Mesendoderm (in vitro differentiated cells): ENCODE measurements around the gene BMPER.

Experiments
- DNase-seq: peaks from one replicate; pipeline ENCODE4 v3.0.0; 2013
- H2AK5ac ChIP-seq: 2 replicates; pipeline ENCODE4 v1.6.1; 2013; ENCODE audit warnings: low read length, inconsistent platforms
- H2BK120ac ChIP-seq: 2 replicates; pipeline ENCODE4 v1.6.1; 2013; ENCODE audit warnings: low read depth, mild to moderate bottlenecking, low read length, moderate library complexity, mixed read lengths
- H2BK15ac ChIP-seq: replicated peaks from 2 replicates; pipeline ENCODE4 v1.6.1; 2013; ENCODE audit warnings: low read depth, mild to moderate bottlenecking, moderate library complexity
- H2BK5ac ChIP-seq: 2 replicates; pipeline ENCODE4 v1.6.1; 2013; ENCODE audit warnings: low read length, inconsistent platforms
- H3K18ac ChIP-seq: 2 replicates; pipeline ENCODE4 v1.6.1; 2013; ENCODE audit warnings: mild to moderate bottlenecking, low read length, mixed read lengths
- H3K23ac ChIP-seq: one replicate; pipeline ENCODE4 v1.6.1; 2013; ENCODE audit warnings: low read length
- H3K27ac ChIP-seq: 2 replicates; pipeline ENCODE4 v1.5.1; 2013; ENCODE audit warnings: low read depth, mild to moderate bottlenecking, inconsistent platforms, low read length, moderate library complexity
- H3K27me3 ChIP-seq: 2 replicates; pipeline ENCODE4 v1.6.1; 2013; ENCODE audit warnings: low read length, control low read depth, mild to moderate bottlenecking, inconsistent platforms; ENCODE audit not compliant: insufficient read depth, poor library complexity
- H3K36me3 ChIP-seq: 2 replicates; pipeline ENCODE4 v1.6.1; 2013; ENCODE audit warnings: low read length, inconsistent platforms; ENCODE audit not compliant: control insufficient read depth, insufficient read depth
- H3K4ac ChIP-seq: one replicate; pipeline ENCODE4 v1.6.1; 2013; ENCODE audit warnings: low read depth, mild to moderate bottlenecking, low read length, moderate library complexity
- H3K4me1 ChIP-seq: 2 replicates; pipeline ENCODE4 v1.6.1; 2013; ENCODE audit warnings: low read depth, low read length, inconsistent platforms; ENCODE audit not compliant: control insufficient read depth
- H3K4me2 ChIP-seq: 2 replicates; pipeline ENCODE4 v1.6.1; 2013; ENCODE audit warnings: low read length
- H3K4me3 ChIP-seq: 2 replicates; pipeline ENCODE4 v1.5.1; 2013; ENCODE audit warnings: mild to moderate bottlenecking, low read length
- H3K56ac ChIP-seq: one replicate; pipeline ENCODE4 v1.6.1; 2013; ENCODE audit warnings: low read length
- H3K79me1 ChIP-seq: 2 replicates; pipeline ENCODE4 v1.6.1; 2013; ENCODE audit warnings: low read length, inconsistent platforms
- H3K79me2 ChIP-seq: 2 replicates; pipeline ENCODE4 v1.6.1; 2013; ENCODE audit warnings: mild to moderate bottlenecking, low read length; ENCODE audit not compliant: control insufficient read depth, insufficient read depth
- H3K9ac ChIP-seq: 2 replicates; pipeline ENCODE4 v1.6.1; 2013; ENCODE audit warnings: low read length, inconsistent platforms
- H4K5ac ChIP-seq: one replicate; pipeline ENCODE4 v1.6.1; 2013; ENCODE audit warnings: low read length
- H4K8ac ChIP-seq: one replicate; pipeline ENCODE4 v1.6.1; 2013; ENCODE audit warnings: low read depth, mild to moderate bottlenecking, control low read depth, low read length, moderate library complexity
- WGBS: extraction: QIAGEN DNeasy Blood & Tissue Kit; methylation state at CpG from one replicate; pipeline ENCODE4 v1.1.7; 2013; ENCODE audit warnings: low lambda C conversion rate, missing lambda C conversion rate; ENCODE audit not compliant: insufficient coverage; ENCODE audit errors: extremely low coverage; 5-methylcytosine and 5-hydroxymethylcytosine counted together

The BMPER gene

GRCh38 chr7:33870120-33870519 is 35.2 kb upstream of the BMPER start:
- H3K18ac ChIP-seq = no peak overlapping the region
- no peak overlapping the region for H3K4ac ChIP-seq
- H2AK5ac ChIP-seq = no peak overlapping the region
- no peak overlapping the region for H3K56ac ChIP-seq
- H3K27me3 ChIP-seq = no peaks in the 10 kb centered on the region
- no peak for DNase-seq
- no CpG with 5 or more reads among the region's 3 CpGs for WGBS
- no peaks in the 10 kb centered on the region for H3K79me1 ChIP-seq
- no peak overlapping the region for H3K4me3 ChIP-seq
- H3K4me1 ChIP-seq = peaks cover 8% of the 10 kb centered on the region
- no peak overlapping the region for H3K23ac ChIP-seq
- H2BK15ac ChIP-seq = no peak overlapping the region
- H4K5ac ChIP-seq = no peak overlapping the region
- H2BK120ac ChIP-seq = no peak overlapping the region
- no peak overlapping the region for H3K27ac ChIP-seq
- H4K8ac ChIP-seq = no peak overlapping the region
- no peak overlapping the region for H3K9ac ChIP-seq
- H3K79me2 ChIP-seq = no peaks in the 10 kb centered on the region
- H3K36me3 ChIP-seq = no peaks in the 10 kb centered on the region
- H2BK5ac ChIP-seq = no peak overlapping the region
- H3K4me2 ChIP-seq = no peak overlapping the region

DNA sequence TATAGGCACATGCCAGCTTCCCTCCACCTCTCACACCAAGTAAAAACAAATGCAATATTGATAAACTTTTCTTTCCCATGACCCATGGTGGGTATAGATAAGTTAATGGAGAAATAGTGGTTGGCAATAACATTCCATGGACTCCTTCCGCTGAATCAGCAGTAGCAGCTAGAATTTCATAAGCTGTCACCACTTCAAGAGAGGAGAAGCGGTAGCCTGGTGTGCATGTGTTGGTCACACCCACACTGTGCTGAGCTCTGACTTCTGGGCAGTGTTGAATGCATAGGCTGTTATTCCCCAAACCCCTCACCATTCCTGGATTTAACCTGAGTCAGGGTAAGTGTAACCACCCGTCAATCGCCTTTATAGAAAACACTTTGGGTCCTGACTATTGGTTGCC is 32.5 kb upstream of the BMPER start:
- no peaks in the 10 kb centered on the region for H3K79me1 ChIP-seq
- H4K8ac ChIP-seq = no peak overlapping the region
- H3K23ac ChIP-seq = no peak overlapping the region
- H2BK120ac ChIP-seq = no peak overlapping the region
- no peaks in the 10 kb centered on the region for H3K79me2 ChIP-seq
- H2AK5ac ChIP-seq = no peak overlapping the region
- no peaks in the 10 kb centered on the region for H3K36me3 ChIP-seq
- DNase-seq = no peak
- H3K4me3 ChIP-seq = no peak overlapping the region
- no peak overlapping the region for H3K9ac ChIP-seq
- H3K18ac ChIP-seq = no peak overlapping the region
- no peak overlapping the region for H4K5ac ChIP-seq
- no peak overlapping the region for H3K56ac ChIP-seq
- no peaks in the 10 kb centered on the region for H3K27me3 ChIP-seq
- no CpG with 5 or more reads among the region's 4 CpGs for WGBS
- peaks cover 8% of the 10 kb centered on the region for H3K4me1 ChIP-seq
- no peak overlapping the region for H2BK15ac ChIP-seq
- no peak overlapping the region for H3K27ac ChIP-seq
- H3K4ac ChIP-seq = no peak overlapping the region
- H3K4me2 ChIP-seq = no peak overlapping the region
- no peak overlapping the region for H2BK5ac ChIP-seq

DNA sequence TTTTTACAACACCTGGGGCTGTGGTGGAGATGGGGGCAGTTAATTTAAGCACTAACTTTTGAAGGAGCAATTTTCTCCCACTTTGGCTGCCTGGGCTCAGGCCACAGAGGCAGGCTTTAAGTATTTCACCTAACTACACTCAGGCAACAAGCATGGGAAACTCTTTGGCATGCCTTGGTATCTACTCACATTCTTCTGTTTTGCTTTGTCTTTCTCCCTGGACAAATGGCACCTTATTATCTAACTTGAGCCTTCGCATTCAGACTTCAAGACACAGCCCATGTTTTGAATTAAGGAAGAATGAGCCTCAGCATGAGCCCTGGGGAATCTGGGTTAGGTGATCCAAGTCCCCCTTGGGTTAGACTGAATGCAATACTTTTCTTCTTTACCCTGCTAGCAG is 31.8 kb upstream of the BMPER start:
- Histone ChIP-seq H3K36me3 (no peaks in the 10 kb centered on the region), H3K23ac (no peak overlapping the region), H4K8ac (no peak overlapping the region), H3K79me2 (no peaks in the 10 kb centered on the region), H3K27me3 (no peaks in the 10 kb centered on the region), H2BK5ac (no peak overlapping the region), H3K9ac (no peak overlapping the region), H2AK5ac (no peak overlapping the region), H2BK15ac (no peak overlapping the region), H2BK120ac (no peak overlapping the region), H3K4me3 (no peak overlapping the region), H3K27ac (no peak overlapping the region), H4K5ac (no peak overlapping the region), H3K18ac (peak overlapping the region; percentile 7), H3K4me2 (no peak overlapping the region), H3K56ac (no peak overlapping the region), H3K79me1 (no peaks in the 10 kb centered on the region), H3K4me1 (peaks cover 8% of the 10 kb centered on the region), H3K4ac (no peak overlapping the region)
- DNase-seq = peak; percentile 72
- no CpG with 5 or more reads among the region's 1 CpG for WGBS

- no CpG with 5 or more reads among the region's 4 CpGs for WGBS
- no peak overlapping the region for H3K4me3 ChIP-seq
These were observed 31.2 kb upstream of the BMPER start for GRCh38 chr7:33873981-33874750.

DNA sequence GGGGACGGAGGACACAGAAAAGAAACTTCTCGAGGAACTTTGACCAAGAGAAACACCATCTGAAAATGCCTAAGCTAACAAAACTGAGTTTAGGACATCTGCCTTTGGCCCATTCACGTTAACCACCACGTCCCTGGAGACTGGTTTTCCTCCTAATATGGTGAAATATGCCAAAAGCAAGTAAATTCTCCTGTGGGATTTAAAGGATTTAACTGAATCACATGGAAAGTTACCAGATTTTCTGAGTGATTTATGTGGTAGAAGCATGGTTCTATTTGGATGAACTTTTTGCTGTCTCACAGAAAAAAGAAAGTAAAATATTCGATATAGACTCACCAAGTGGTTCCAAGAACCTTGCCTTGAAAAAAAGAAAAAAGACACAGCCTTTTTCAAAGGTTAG is 30.4 kb upstream of the BMPER start:
- no peak overlapping the region for H3K4me3 ChIP-seq
- H4K5ac ChIP-seq = no peak overlapping the region
- no peak overlapping the region for H2BK120ac ChIP-seq
- no peak overlapping the region for H4K8ac ChIP-seq
- H3K18ac ChIP-seq = peak overlapping the region; percentile 23
- H3K4me2 ChIP-seq = no peak overlapping the region
- H3K56ac ChIP-seq = no peak overlapping the region
- no peaks in the 10 kb centered on the region for H3K36me3 ChIP-seq
- no peaks in the 10 kb centered on the region for H3K27me3 ChIP-seq
- H3K79me2 ChIP-seq = no peaks in the 10 kb centered on the region
- H2BK5ac ChIP-seq = no peak overlapping the region
- no peak overlapping the region for H2AK5ac ChIP-seq
- no peaks in the 10 kb centered on the region for H3K79me1 ChIP-seq
- no CpG with 5 or more reads among the region's 5 CpGs for WGBS
- H3K4me1 ChIP-seq = peaks cover 8% of the 10 kb centered on the region
- H2BK15ac ChIP-seq = no peak overlapping the region
- no peak overlapping the region for H3K9ac ChIP-seq
- no peak overlapping the region for H3K23ac ChIP-seq
- no peak overlapping the region for H3K4ac ChIP-seq
- no peak for DNase-seq
- no peak overlapping the region for H3K27ac ChIP-seq

More at GRCh38 chr7:33873981-33874750, 31.2 kb upstream of the BMPER start:
- Histone ChIP-seq H2BK15ac (peak overlapping the region; percentile 92), H2BK5ac (no peak overlapping the region), H3K23ac (no peak overlapping the region), H3K9ac (no peak overlapping the region), H4K5ac (no peak overlapping the region), H4K8ac (no peak overlapping the region), H3K4me2 (no peak overlapping the region), H3K36me3 (no peaks in the 10 kb centered on the region), H3K79me1 (no peaks in the 10 kb centered on the region), H3K27ac (no peak overlapping the region), H3K4ac (no peak overlapping the region), H3K18ac (peak overlapping the region; percentile 7), H2BK120ac (no peak overlapping the region), H2AK5ac (no peak overlapping the region), H3K56ac (no peak overlapping the region), H3K27me3 (no peaks in the 10 kb centered on the region), H3K4me1 (peaks cover 8% of the 10 kb centered on the region), H3K79me2 (no peaks in the 10 kb centered on the region)
- no peak for DNase-seq
